T-helper 1 cell treated with Interleukin-12 subunit alpha and Interleukin-12 subunit beta and Interleukin-4 antibody, amounts not matched to agents 30 μg/mL and 1 μg/mL, for 36 hours (primary cell): ENCODE results near the gene PAXIP1.
"Not testable (repeated sequence)": the region's sequence is repeated elsewhere in the genome, so short reads cannot be mapped to it uniquely, and the experiment has no call there.

Experiments used
- H3K27ac Mint-ChIP-seq: one replicate; pipeline ENCODE4 v1.8.0; 2021; ENCODE audit warnings: mild to moderate bottlenecking, mixed read lengths
- H3K27me3 Mint-ChIP-seq: one replicate; pipeline ENCODE4 v1.8.0; 2021; ENCODE audit warnings: low read depth, mixed read lengths
- H3K36me3 Mint-ChIP-seq: one replicate; pipeline ENCODE4 v1.8.0; 2021; ENCODE audit warnings: low read depth, mixed read lengths
- H3K4me1 Mint-ChIP-seq: one replicate; pipeline ENCODE4 v1.8.0; 2021; ENCODE audit warnings: low read depth, mixed read lengths
- H3K4me3 Mint-ChIP-seq: one replicate; pipeline ENCODE4 v1.8.0; 2021; ENCODE audit warnings: mild to moderate bottlenecking, moderate library complexity, mixed read lengths
- H3K9me3 Mint-ChIP-seq: one replicate; pipeline ENCODE4 v1.8.0; 2021; ENCODE audit warnings: mixed read lengths

The PAXIP1 gene

GRCh38 chr7:155003092-155003375 is at the start of gene PAXIP1:
PAXIP1 (minus strand) TSS chr7:155003124; CDS start chr7:155002929, 195 bp downstream.
- Mint-ChIP-seq H3K4me3 (peak within 1 kb of the TSS; percentile 90), H3K4me1 (peaks cover 12% of the 10 kb centered on the region), H3K36me3 (peaks cover 1% of the 10 kb centered on the region), H3K27me3 (no peaks in the 10 kb centered on the region), H3K27ac (peak within 1 kb of the TSS; percentile 87), H3K9me3 (no peaks in the 10 kb centered on the region)

GRCh38 chr7:155051355-155051754 is 48.4 kb upstream of the PAXIP1 start:
- H3K27ac Mint-ChIP-seq, result no peak overlapping the region
- no peak overlapping the region for H3K4me3 Mint-ChIP-seq
- no peaks in the 10 kb centered on the region for H3K4me1 Mint-ChIP-seq
- H3K27me3 Mint-ChIP-seq, result no peaks in the 10 kb centered on the region
- no peaks in the 10 kb centered on the region for H3K9me3 Mint-ChIP-seq
- no peaks in the 10 kb centered on the region for H3K36me3 Mint-ChIP-seq

GRCh38 chr7:155048006-155048405 is 45.1 kb upstream of the PAXIP1 start:
- no peaks in the 10 kb centered on the region for H3K4me1 Mint-ChIP-seq
- H3K36me3 Mint-ChIP-seq, result no peaks in the 10 kb centered on the region
- H3K9me3 Mint-ChIP-seq, result no peaks in the 10 kb centered on the region
- H3K27me3 Mint-ChIP-seq, result peaks cover 8% of the 10 kb centered on the region
- no peak overlapping the region for H3K4me3 Mint-ChIP-seq
- H3K27ac Mint-ChIP-seq, result no peak overlapping the region

- Mint-ChIP-seq H3K4me1 (no peaks in the 10 kb centered on the region), H3K36me3 (no peaks in the 10 kb centered on the region), H3K27ac (no peak overlapping the region), H3K27me3 (peaks cover 24% of the 10 kb centered on the region), H3K9me3 (no peaks in the 10 kb centered on the region), H3K4me3 (no peak overlapping the region)
Observed at GRCh38 chr7:155043756-155044155, 40.8 kb upstream of the PAXIP1 start.

- Mint-ChIP-seq H3K4me3 (no peak overlapping the region), H3K27ac (no peak overlapping the region), H3K9me3 (no peaks in the 10 kb centered on the region), H3K4me1 (no peaks in the 10 kb centered on the region), H3K27me3 (peaks cover 16% of the 10 kb centered on the region), H3K36me3 (no peaks in the 10 kb centered on the region)
Observed at GRCh38 chr7:155038335-155038734, 35.4 kb upstream of the PAXIP1 start.

GRCh38 chr7:155034495-155034894 is 31.6 kb upstream of the PAXIP1 start:
- not testable (repeated sequence) for H3K27me3 Mint-ChIP-seq, H3K9me3 Mint-ChIP-seq, H3K27ac Mint-ChIP-seq, H3K4me3 Mint-ChIP-seq, H3K36me3 Mint-ChIP-seq, H3K4me1 Mint-ChIP-seq

GRCh38 chr7:155032978-155033377 is 30.1 kb upstream of the PAXIP1 start:
- H3K27me3 Mint-ChIP-seq, result peaks cover 4% of the 10 kb centered on the region
- H3K9me3 Mint-ChIP-seq, result no peaks in the 10 kb centered on the region
- H3K27ac Mint-ChIP-seq, result no peak overlapping the region
- H3K4me1 Mint-ChIP-seq, result no peaks in the 10 kb centered on the region
- no peak overlapping the region for H3K4me3 Mint-ChIP-seq
- H3K36me3 Mint-ChIP-seq, result no peaks in the 10 kb centered on the region

- peaks cover 3% of the 10 kb centered on the region for H3K9me3 Mint-ChIP-seq
- H3K27ac Mint-ChIP-seq, result peak overlapping the region; percentile 29
- peaks cover 9% of the 10 kb centered on the region for H3K27me3 Mint-ChIP-seq
- peaks cover 7% of the 10 kb centered on the region for H3K4me1 Mint-ChIP-seq
- H3K4me3 Mint-ChIP-seq, result no peak overlapping the region
- no peaks in the 10 kb centered on the region for H3K36me3 Mint-ChIP-seq
Observed at GRCh38 chr7:155027879-155028278, 25.0 kb upstream of the PAXIP1 start.

GRCh38 chr7:155021699-155022145 is 18.8 kb upstream of the PAXIP1 start:
- Mint-ChIP-seq H3K36me3 (no peaks in the 10 kb centered on the region), H3K27me3 (peaks cover 7% of the 10 kb centered on the region), H3K4me1 (no peaks in the 10 kb centered on the region), H3K9me3 (no peaks in the 10 kb centered on the region), H3K4me3 (no peak overlapping the region), H3K27ac (no peak overlapping the region)

GRCh38 chr7:155020996-155021395 is 18.1 kb upstream of the PAXIP1 start:
- H3K9me3 Mint-ChIP-seq, result no peaks in the 10 kb centered on the region
- H3K4me3 Mint-ChIP-seq, result no peak overlapping the region
- peaks cover 7% of the 10 kb centered on the region for H3K27me3 Mint-ChIP-seq
- H3K4me1 Mint-ChIP-seq, result no peaks in the 10 kb centered on the region
- H3K36me3 Mint-ChIP-seq, result no peaks in the 10 kb centered on the region
- H3K27ac Mint-ChIP-seq, result no peak overlapping the region

- Mint-ChIP-seq H3K4me3 (no peak overlapping the region), H3K27ac (no peak overlapping the region), H3K9me3 (no peaks in the 10 kb centered on the region), H3K4me1 (no peaks in the 10 kb centered on the region), H3K27me3 (peaks cover 8% of the 10 kb centered on the region), H3K36me3 (no peaks in the 10 kb centered on the region)
Observed at GRCh38 chr7:155017834-155018233, 14.9 kb upstream of the PAXIP1 start.

GRCh38 chr7:155011086-155011485 is 8.2 kb upstream of the PAXIP1 start:
- Mint-ChIP-seq H3K27ac (no peak overlapping the region), H3K4me1 (peaks cover 4% of the 10 kb centered on the region), H3K27me3 (peaks cover 13% of the 10 kb centered on the region), H3K36me3 (no peaks in the 10 kb centered on the region), H3K9me3 (no peaks in the 10 kb centered on the region), H3K4me3 (no peak overlapping the region)

GRCh38 chr7:155009570-155010157 is 6.7 kb upstream of the PAXIP1 start:
- Mint-ChIP-seq H3K36me3 (no peaks in the 10 kb centered on the region), H3K4me3 (no peak overlapping the region), H3K9me3 (no peaks in the 10 kb centered on the region), H3K4me1 (peaks cover 4% of the 10 kb centered on the region), H3K27me3 (peaks cover 7% of the 10 kb centered on the region), H3K27ac (no peak overlapping the region)

GRCh38 chr7:155007947-155008346 is 5.0 kb upstream of the PAXIP1 start:
- no peaks in the 10 kb centered on the region for H3K9me3 Mint-ChIP-seq
- peaks cover 7% of the 10 kb centered on the region for H3K27me3 Mint-ChIP-seq
- no peak overlapping the region for H3K27ac Mint-ChIP-seq
- peaks cover 1% of the 10 kb centered on the region for H3K36me3 Mint-ChIP-seq
- no peak overlapping the region for H3K4me3 Mint-ChIP-seq
- peaks cover 10% of the 10 kb centered on the region for H3K4me1 Mint-ChIP-seq

GRCh38 chr7:155003376-155004214 is 671 bp upstream of the PAXIP1 start:
- Mint-ChIP-seq H3K36me3 (peaks cover 1% of the 10 kb centered on the region), H3K4me1 (peaks cover 12% of the 10 kb centered on the region), H3K9me3 (no peaks in the 10 kb centered on the region), H3K27ac (peak overlapping the region; percentile 86), H3K4me3 (peak overlapping the region; percentile 90), H3K27me3 (no peaks in the 10 kb centered on the region)
